Bronchial epithelial cell (primary cell): ENCODE data around the gene CATSPER1. TPM values are rescaled to one million over a fixed set of nuclear protein-coding genes. Genes with fewer than 3 reads are reported as not detected.
A peak's percentile ranks its signal among the peaks of the same experiment; 100 is the strongest.

ENCODE experiments used
- DNase-seq: peaks from one replicate; pipeline ENCODE4 v3.0.0-alpha.2; 2010; ENCODE audit warnings: low read depth
- FAIRE-seq: peaks from 2 replicates; lab custom pipeline; 2011; peaks lifted over from hg19 to GRCh38; lab: Jason Lieb, UNC
- H3K27me3 ChIP-seq: 2 replicates; pipeline ENCODE4 v1.5.1; 2011; ENCODE audit warnings: low read length; ENCODE audit not compliant: control insufficient read depth, insufficient read depth
- H3K36me3 ChIP-seq: 2 replicates; pipeline ENCODE4 v1.5.1; 2011; ENCODE audit warnings: low read length; ENCODE audit not compliant: control insufficient read depth, insufficient read depth
- H3K4me3 ChIP-seq: 2 replicates; pipeline ENCODE4 v1.5.1; 2011; ENCODE audit warnings: mild to moderate bottlenecking, low read depth, low read length, control low read depth
- total RNA-seq: library from RNA; depleted of rRNA; stranded (reverse); fragments of >200 nt; gene quantifications from 2 replicates; pipeline ENCODE4 v1.2.1, GENCODE V29; 2014
- TF ChIP-seq, protein P1 (sequence below): IDR thresholded peaks from 2 replicates; pipeline ENCODE4 v1.5.1; 2011; ENCODE audit warnings: mild to moderate bottlenecking, moderate library complexity, low read length, control low read depth, inconsistent platforms; ENCODE audit not compliant: insufficient read depth, severe bottlenecking

CATSPER1 gene
- total RNA-seq = 0.26 TPM in 1 of 2 replicates, not detected in the other

GRCh38 chr11:66026017-66026529 lies at the start of gene CATSPER1:
CATSPER1 (minus strand) TSS chr11:66026479; CDS start chr11:66026379, 100 bp downstream.
- TF ChIP-seq, protein P1, sequence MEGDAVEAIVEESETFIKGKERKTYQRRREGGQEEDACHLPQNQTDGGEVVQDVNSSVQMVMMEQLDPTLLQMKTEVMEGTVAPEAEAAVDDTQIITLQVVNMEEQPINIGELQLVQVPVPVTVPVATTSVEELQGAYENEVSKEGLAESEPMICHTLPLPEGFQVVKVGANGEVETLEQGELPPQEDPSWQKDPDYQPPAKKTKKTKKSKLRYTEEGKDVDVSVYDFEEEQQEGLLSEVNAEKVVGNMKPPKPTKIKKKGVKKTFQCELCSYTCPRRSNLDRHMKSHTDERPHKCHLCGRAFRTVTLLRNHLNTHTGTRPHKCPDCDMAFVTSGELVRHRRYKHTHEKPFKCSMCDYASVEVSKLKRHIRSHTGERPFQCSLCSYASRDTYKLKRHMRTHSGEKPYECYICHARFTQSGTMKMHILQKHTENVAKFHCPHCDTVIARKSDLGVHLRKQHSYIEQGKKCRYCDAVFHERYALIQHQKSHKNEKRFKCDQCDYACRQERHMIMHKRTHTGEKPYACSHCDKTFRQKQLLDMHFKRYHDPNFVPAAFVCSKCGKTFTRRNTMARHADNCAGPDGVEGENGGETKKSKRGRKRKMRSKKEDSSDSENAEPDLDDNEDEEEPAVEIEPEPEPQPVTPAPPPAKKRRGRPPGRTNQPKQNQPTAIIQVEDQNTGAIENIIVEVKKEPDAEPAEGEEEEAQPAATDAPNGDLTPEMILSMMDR = no peak
- Histone ChIP-seq H3K27me3 (no peaks in the 10 kb centered on the region), H3K36me3 (no peaks in the 10 kb centered on the region), H3K4me3 (no peak within 1 kb of the TSS)
- FAIRE-seq (no peak), DNase-seq (no peak)

DNA sequence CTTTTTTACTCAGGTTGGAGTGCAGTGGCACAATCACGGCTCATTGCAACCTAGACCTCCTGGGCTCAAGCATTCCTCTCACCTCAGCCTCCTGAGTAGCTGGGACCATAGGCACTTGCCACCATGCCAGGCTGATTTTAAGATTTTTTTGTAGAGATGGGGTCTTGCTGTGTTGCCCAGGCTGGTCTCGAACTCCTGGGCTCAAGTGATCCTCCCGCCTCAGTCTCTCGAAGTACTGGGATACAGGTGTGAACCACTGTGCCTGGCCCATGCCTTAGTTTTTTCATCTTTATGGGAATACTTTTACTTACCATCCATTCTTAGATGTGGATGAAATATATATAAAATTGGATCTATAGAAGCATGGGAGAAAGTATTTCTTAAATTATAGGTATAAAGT lies 49.0 kb upstream of the CATSPER1 start:
- H3K4me3 ChIP-seq = no peak overlapping the region
- no peaks in the 10 kb centered on the region for H3K27me3 ChIP-seq
- H3K36me3 ChIP-seq = no peaks in the 10 kb centered on the region
- FAIRE-seq = no peak
- TF ChIP-seq, protein P1 = no peak
- no peak for DNase-seq

DNA sequence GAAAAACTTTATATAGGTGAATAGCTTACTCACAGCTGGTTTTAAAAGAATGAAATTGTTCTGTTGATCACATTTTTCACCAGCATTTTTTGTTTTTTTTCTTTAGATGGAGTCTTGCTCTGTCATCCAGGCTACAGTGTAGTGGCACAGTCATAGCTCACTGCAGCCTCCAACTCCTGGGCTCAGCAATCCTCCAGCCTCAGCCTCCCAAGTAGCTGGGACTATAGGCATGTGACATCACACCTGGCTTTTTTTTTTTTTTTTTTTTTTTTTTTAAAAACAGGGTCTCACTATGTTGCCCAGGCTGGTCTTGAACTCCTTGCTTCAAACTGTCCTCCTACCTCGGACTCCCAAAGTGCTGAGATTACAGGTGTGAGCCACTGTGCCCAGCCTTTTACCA lies 47.4 kb upstream of the CATSPER1 start:
- H3K36me3 ChIP-seq = no peaks in the 10 kb centered on the region
- no peaks in the 10 kb centered on the region for H3K27me3 ChIP-seq
- TF ChIP-seq, protein P1 = no peak
- no peak for FAIRE-seq
- no peak for DNase-seq
- no peak overlapping the region for H3K4me3 ChIP-seq

- TF ChIP-seq, protein P1 = no peak
- DNase-seq (no peak), FAIRE-seq (no peak)
- Histone ChIP-seq H3K36me3 (peaks cover 5% of the 10 kb centered on the region), H3K27me3 (no peaks in the 10 kb centered on the region), H3K4me3 (no peak overlapping the region)
Measured at GRCh38 chr11:66072518-66072917, 46.2 kb upstream of the CATSPER1 start.

DNA sequence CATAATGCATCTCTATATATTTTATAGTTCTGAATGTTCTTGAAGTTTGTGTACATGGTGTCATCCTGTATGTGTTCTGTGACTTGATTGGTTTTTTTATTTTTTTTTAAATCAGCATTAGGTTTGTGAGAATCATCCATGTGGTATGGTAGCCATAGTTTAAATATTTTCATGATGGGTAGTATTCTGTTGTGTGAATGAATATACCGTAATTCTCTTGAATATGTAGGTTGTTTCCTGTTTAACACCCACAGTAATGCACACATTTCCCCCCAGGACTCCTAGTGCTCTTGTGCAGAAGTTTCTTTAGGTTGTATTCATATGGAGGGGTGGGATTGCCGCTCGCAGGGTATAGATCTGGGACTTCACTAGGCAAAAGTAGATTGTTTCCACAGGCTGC lies 45.8 kb upstream of the CATSPER1 start:
- FAIRE-seq (no peak), DNase-seq (no peak)
- no peak overlapping the region for H3K4me3 ChIP-seq
- TF ChIP-seq, protein P1 = no peak
- no peaks in the 10 kb centered on the region for H3K27me3 ChIP-seq
- H3K36me3 ChIP-seq = peaks cover 5% of the 10 kb centered on the region

DNA sequence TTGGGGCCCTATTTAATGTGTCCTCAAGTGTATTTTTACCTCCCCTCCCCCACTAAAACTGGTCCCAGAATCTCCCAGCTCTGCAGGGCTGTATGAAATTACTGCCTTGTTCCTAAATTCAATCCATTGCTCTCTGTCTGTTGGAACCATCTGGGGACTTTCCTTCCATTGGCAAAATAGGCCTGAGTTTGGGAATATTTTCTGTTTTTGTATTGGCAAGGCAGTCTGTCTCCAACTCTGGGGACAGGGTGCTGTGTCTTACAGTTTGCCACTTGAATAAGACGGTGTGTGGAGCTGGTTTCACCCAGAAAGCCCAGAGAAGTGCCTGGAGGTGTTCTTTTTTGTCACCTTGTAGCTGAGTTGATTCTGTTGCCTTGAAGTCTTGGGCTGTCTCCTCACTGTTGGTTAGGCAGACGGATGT lies 45.1 kb upstream of the CATSPER1 start:
- Histone ChIP-seq H3K36me3 (peaks cover 7% of the 10 kb centered on the region), H3K27me3 (no peaks in the 10 kb centered on the region), H3K4me3 (peak overlapping the region; percentile 67)
- no peak for DNase-seq
- TF ChIP-seq, protein P1 = no peak
- FAIRE-seq = no peak
